B cell (primary cell): ENCODE results near the gene MAN2A1. TPM values are rescaled to one million over a fixed set of nuclear protein-coding genes. Genes with fewer than 3 reads are reported as not detected.

Source experiments
- ATAC-seq: fragments of 200-7000 bp; cut with Tn5 transposase; one replicate; pipeline ENCODE4 v1.10.0; 2021; ENCODE audit warnings: low read depth, mild to moderate bottlenecking, moderate number of reproducible peaks, moderate library complexity
- CTCF ChIA-PET: fragments of 350-600 bp; sonication (Branson Sonifier 250); formaldehyde crosslinking; loops from one replicate; lab custom pipeline; 2021; ENCODE audit warnings: antibody characterized with exemption, inconsistent platforms; lab: Charles Lee
- POLR2A ChIA-PET: fragments of 350-600 bp; sonication (Branson Sonifier 250); formaldehyde crosslinking; loops from one replicate; lab custom pipeline; 2021; ENCODE audit warnings: antibody characterized with exemption; lab: Charles Lee
- DNase-seq: peaks from one replicate; pipeline ENCODE4 v3.0.0; 2013
- H2AFZ ChIP-seq: 2 replicates; pipeline ENCODE4 v1.6.1; 2012; ENCODE audit warnings: mild to moderate bottlenecking, low read depth, low read length; ENCODE audit not compliant: insufficient read depth, poor library complexity, severe bottlenecking
- H3K27ac ChIP-seq, 2 donors: 1 replicate in 1 of 2; 2 replicates in 1 of 2; pipeline ENCODE4 v1.5.1; 2012 to 2013; ENCODE audit warnings: low read length in 2 of 2, mild to moderate bottlenecking in 2 of 2, moderate library complexity in 1 of 2
- H3K27me3 ChIP-seq, 4 experiments: fragments of 200-600 bp in 1 of 4; sonication (generic) in 1 of 4; replicated peaks in 1 of 4; 1 replicate in 2 of 4; 2 replicates in 2 of 4; pipeline versions ENCODE4 v1.6.1 to v1.7.0; 2013 to 2016; ENCODE audit warnings: low read length in 3 of 4, mild to moderate bottlenecking in 2 of 4, mixed read lengths in 1 of 4, moderate library complexity in 1 of 4; ENCODE audit not compliant: insufficient read depth in 4 of 4, control insufficient read depth in 3 of 4; ENCODE audit errors: control extremely low read depth in 1 of 4
- H3K36me3 ChIP-seq, 2 experiments: replicated peaks in 1 of 2; 1 replicate in 1 of 2; 2 replicates in 1 of 2; pipeline versions ENCODE4 v1.6.1 to v1.7.1; 2013; ENCODE audit warnings: low read length in 1 of 2; ENCODE audit not compliant: insufficient read depth in 2 of 2, control insufficient read depth in 1 of 2; ENCODE audit errors: control extremely low read depth in 1 of 2, extremely low read depth in 1 of 2
- H3K4me1 ChIP-seq, 2 donors: fragments of 200-600 bp in 1 of 2; sonication (generic) in 1 of 2; 1 replicate in 1 of 2; 2 replicates in 1 of 2; pipeline versions ENCODE4 v1.5.1 to v1.6.1; 2013 to 2017; ENCODE audit warnings: low read length in 2 of 2; ENCODE audit not compliant: control insufficient read depth in 2 of 2, insufficient read depth in 2 of 2
- H3K4me2 ChIP-seq: replicated peaks from 2 replicates; pipeline ENCODE3; 2012; ENCODE audit warnings: mild to moderate bottlenecking, low read depth, low read length; ENCODE audit not compliant: poor library complexity, severe bottlenecking
- H3K4me3 ChIP-seq, 5 experiments: fragments of 200-600 bp in 1 of 5; sonication (generic) in 1 of 5; 1 replicate in 3 of 5; 2 replicates in 2 of 5; pipeline versions ENCODE4 v1.5.1 to v1.7.0; 2011 to 2016; ENCODE audit warnings: low read length in 4 of 5, mild to moderate bottlenecking in 4 of 5, low read depth in 2 of 5, control low read depth in 1 of 5, moderate library complexity in 1 of 5; ENCODE audit not compliant: insufficient read depth in 1 of 5; ENCODE audit errors: control extremely low read depth in 1 of 5, extremely low read depth in 1 of 5
- H3K79me2 ChIP-seq: fragments of 200-600 bp; sonication (generic); one replicate; pipeline ENCODE4 v1.6.0; 2016; ENCODE audit warnings: low read length; ENCODE audit not compliant: control insufficient read depth, insufficient read depth
- H3K9ac ChIP-seq: fragments of 200-600 bp; sonication (generic); 2 replicates; pipeline ENCODE4 v1.6.1; 2017; ENCODE audit warnings: mild to moderate bottlenecking, low read length, moderate library complexity
- H3K9me3 ChIP-seq, 3 donors: one replicate each; pipeline versions ENCODE4 v1.6.1 to v1.7.1; 2013; ENCODE audit warnings: low read length in 2 of 3; ENCODE audit not compliant: control insufficient read depth in 2 of 3, insufficient read depth in 1 of 3; ENCODE audit errors: control extremely low read depth in 1 of 3
- H4K20me1 ChIP-seq: 2 replicates; pipeline ENCODE4 v1.6.0; 2012; ENCODE audit warnings: mild to moderate bottlenecking, low read length; ENCODE audit not compliant: insufficient read depth, control insufficient read depth, poor library complexity, severe bottlenecking
- H3K27ac Mint-ChIP-seq: one replicate; pipeline ENCODE4 v1.8.0; 2021; ENCODE audit warnings: mixed read lengths
- H3K27me3 Mint-ChIP-seq: one replicate; pipeline ENCODE4 v1.8.0; 2021; ENCODE audit warnings: mixed read lengths
- H3K4me1 Mint-ChIP-seq: one replicate; pipeline ENCODE4 v1.8.0; 2021; ENCODE audit warnings: mixed read lengths
- H3K4me3 Mint-ChIP-seq: one replicate; pipeline ENCODE4 v1.8.0; 2021; ENCODE audit warnings: mixed read lengths
- H3K9me3 Mint-ChIP-seq: one replicate; pipeline ENCODE4 v1.8.0; 2022; ENCODE audit warnings: mixed read lengths; ENCODE audit not compliant: insufficient read depth
- CTCF ChIP-seq: fragments of 200-600 bp; IDR thresholded peaks from one replicate; pipeline ENCODE4 v1.8.0; 2022; ENCODE audit warnings: antibody characterized with exemption, mild to moderate bottlenecking
- EZH2 ChIP-seq: IDR thresholded peaks from 2 replicates; pipeline ENCODE4 v1.6.1; 2012; ENCODE audit warnings: borderline replicate concordance, low read depth, mild to moderate bottlenecking, moderate library complexity, low read length; ENCODE audit not compliant: insufficient read depth, poor library complexity, severe bottlenecking
- WGBS: methylation state at CpG from one replicate; pipeline ENCODE4 v1.1.5; 2013; ENCODE audit warnings: missing lambda C conversion rate; ENCODE audit not compliant: insufficient coverage; 5-methylcytosine and 5-hydroxymethylcytosine counted together
- intact Hi-C: fragments of 100-400 bp; cut with micrococcal nuclease; formaldehyde crosslinking; loops from one replicate; pipeline ENCODE4 v1.10.0; 2022
- polyA plus RNA-seq: library from polyadenylated mRNA; depleted of rRNA; stranded (reverse); fragments of >200 nt; gene quantifications from 2 replicates; pipeline ENCODE4 v1.2.3, GENCODE V29; 2012
- total RNA-seq, 2 donors: library from RNA; stranded (reverse); fragments of 120-200 nt in 1 of 2; gene quantifications; 1 replicate in 1 of 2; 2 replicates in 1 of 2; pipeline versions ENCODE4 v1.2.3 to v1.2.4, GENCODE V29; 2013 to 2022

The MAN2A1 gene
- total and polyA plus RNA-seq, 2 donors (not counting 1 experiment from before 2014, with no cell fraction given) = 12.7 to 55.0 TPM

- H3K79me2 ChIP-seq = peaks cover 17% of the 10 kb centered on the region
- no peak overlapping the region for H3K4me2 ChIP-seq
- H3K4me3 ChIP-seq = no peak overlapping the region
- ChIA-PET POLR2A (no interaction called here), CTCF (no interaction called here)
- H3K9me3 ChIP-seq = peaks cover 0 to 2% (median 0%) of the 10 kb centered on the region in 3 donors
- no peak overlapping the region for H3K9ac ChIP-seq
- Mint-ChIP-seq H3K27me3 (no peaks in the 10 kb centered on the region), H3K4me1 (peaks cover 35% of the 10 kb centered on the region), H3K4me3 (no peak overlapping the region), H3K27ac (no peak overlapping the region), H3K9me3 (no peaks in the 10 kb centered on the region)
- no peaks in the 10 kb centered on the region for H4K20me1 ChIP-seq
- no peaks in the 10 kb centered on the region for H3K27me3 ChIP-seq
- ATAC-seq = no peak
- intact Hi-C loops = no loop called here
- no peak overlapping the region for H2AFZ ChIP-seq
- TF ChIP-seq CTCF (no peak), EZH2 (no peak)
- peaks cover 0 to 3% of the 10 kb centered on the region in 2 experiments for H3K36me3 ChIP-seq
- peaks cover 0 to 4% of the 10 kb centered on the region in 2 donors for H3K4me1 ChIP-seq
- DNase-seq = no peak
- H3K27ac ChIP-seq = peak overlapping the region in 1 of 2 donors; percentile 55
Measured at GRCh38 chr5:109750463-109750862, 60.7 kb downstream of the MAN2A1 start.

- ATAC-seq = no peak
- DNase-seq = no peak
- Histone ChIP-seq H3K9me3 (peaks cover 0 to 4% (median 0%) of the 10 kb centered on the region in 3 donors), H3K79me2 (peaks cover 20% of the 10 kb centered on the region), H3K9ac (no peak overlapping the region), H3K27ac (no peak overlapping the region), H4K20me1 (no peaks in the 10 kb centered on the region), H3K4me2 (no peak overlapping the region), H2AFZ (no peak overlapping the region), H3K4me1 (peaks cover 0 to 4% of the 10 kb centered on the region in 2 donors), H3K27me3 (no peaks in the 10 kb centered on the region), H3K4me3 (no peak overlapping the region), H3K36me3 (peaks cover 5 to 19% of the 10 kb centered on the region in 2 experiments)
- Mint-ChIP-seq H3K4me1 (peaks cover 27% of the 10 kb centered on the region), H3K4me3 (no peak overlapping the region), H3K27ac (no peak overlapping the region), H3K27me3 (no peaks in the 10 kb centered on the region), H3K9me3 (no peaks in the 10 kb centered on the region)
- 100% methylated on average over 2 of the region's 3 CpGs for WGBS
- TF ChIP-seq CTCF (no peak), EZH2 (no peak)
- CTCF ChIA-PET = interaction anchor here (0.7 kb wide), 1 partner anchor 64 kb away, joined by 4 read pairs; no protein-coding TSS in a partner anchor
- intact Hi-C loops = no loop called here
- POLR2A ChIA-PET = no interaction called here
Measured at GRCh38 chr5:109753279-109753678, 63.6 kb downstream of the MAN2A1 start.
